GM18505 (cell line): ENCODE measurements around the gene GPA33.

Experiments used
- ATAC-seq: cut with Tn5 transposase; IDR thresholded peaks from one replicate; pipeline ENCODE4 v1.9.1; 2021; ENCODE audit not compliant: unreplicated experiment
- POLR2A ChIP-seq: IDR thresholded peaks from 4 replicates; pipeline ENCODE4 v1.6.1; 2011; ENCODE audit warnings: borderline replicate concordance; ENCODE audit not compliant: insufficient read depth, insufficient read length; ENCODE audit errors: extremely low read depth

The GPA33 gene

DNA sequence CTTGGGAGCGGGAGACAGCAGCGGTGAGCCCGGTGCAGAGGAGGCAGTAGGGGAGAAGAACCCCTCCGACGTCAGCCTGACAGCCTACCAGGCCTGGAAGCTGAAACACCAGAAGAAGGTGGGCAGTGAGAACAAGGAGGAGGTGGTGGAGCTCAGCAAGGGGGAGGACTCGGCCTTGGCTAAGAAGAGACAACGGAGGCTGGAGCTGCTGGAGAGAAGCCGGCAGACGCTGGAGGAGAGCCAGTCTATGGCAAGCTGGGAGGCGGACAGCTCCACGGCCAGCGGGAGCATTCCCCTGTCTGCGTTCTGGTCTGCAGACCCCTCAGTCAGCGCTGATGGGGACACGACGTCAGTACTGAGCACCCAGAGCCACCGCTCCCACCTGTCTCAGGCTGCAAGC, 36.6 kb upstream of the GPA33 start:
- TF ChIP-seq POLR2A, result no peak

DNA sequence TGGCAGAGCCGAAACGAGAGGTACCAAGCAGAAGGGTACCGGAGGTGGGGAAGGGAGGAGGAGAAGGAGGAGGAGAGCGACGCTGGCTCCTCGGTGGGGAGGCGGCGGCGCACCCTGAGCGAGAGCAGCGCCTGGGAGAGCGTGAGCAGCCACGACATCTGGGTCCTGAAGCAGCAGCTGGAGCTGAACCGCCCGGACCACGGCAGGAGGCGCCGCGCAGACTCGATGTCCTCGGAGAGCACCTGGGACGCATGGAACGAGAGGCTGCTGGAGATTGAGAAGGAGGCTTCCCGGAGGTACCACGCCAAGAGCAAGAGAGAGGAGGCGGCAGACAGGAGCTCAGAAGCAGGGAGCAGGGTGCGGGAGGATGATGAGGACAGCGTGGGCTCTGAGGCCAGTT, 36.1 kb upstream of the GPA33 start:
- no peak for TF ChIP-seq POLR2A
- ATAC-seq, result no peak

More for the DNA sequence above, 36.6 kb upstream of the GPA33 start:
- ATAC-seq, result no peak

DNA sequence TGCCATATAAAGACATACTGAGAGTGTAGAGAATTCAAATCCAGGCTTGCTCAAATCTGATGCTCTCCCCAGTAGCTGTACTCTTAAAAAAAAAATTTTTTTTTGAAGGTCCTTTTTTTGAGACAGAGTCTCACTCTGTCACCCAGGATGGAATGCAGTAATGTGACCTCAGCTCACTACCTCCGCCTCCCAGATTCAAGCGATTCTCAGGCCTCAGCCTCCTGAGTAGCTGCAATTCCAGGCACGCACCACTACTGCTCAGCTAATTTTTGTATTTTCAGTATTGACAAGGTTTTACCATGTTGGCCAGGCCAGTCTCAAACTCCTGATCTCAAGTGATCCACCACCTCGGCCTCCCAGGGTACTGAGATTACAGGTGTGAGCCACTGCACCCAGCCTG, 32.4 kb upstream of the GPA33 start:
- TF ChIP-seq POLR2A, result no peak
- ATAC-seq, result no peak

DNA sequence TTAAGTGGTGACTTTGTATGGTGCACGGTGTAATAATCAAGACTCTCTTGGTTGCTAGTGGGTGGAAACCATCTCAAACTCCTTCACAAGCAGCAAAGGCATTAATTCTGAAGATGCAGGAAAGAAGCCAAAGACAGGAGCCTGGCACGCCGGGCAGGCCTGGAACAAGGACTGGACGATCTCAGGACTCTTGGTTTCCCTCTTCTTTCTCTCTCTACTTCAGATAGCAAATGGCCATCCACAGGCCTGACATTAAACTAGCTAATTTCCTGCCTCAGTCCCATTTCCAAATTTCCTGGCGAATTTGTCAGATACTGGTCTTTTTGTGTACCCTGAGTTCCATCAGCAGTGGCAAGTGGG, 31.9 kb upstream of the GPA33 start:
- TF ChIP-seq POLR2A, result no peak
- no peak for ATAC-seq

DNA sequence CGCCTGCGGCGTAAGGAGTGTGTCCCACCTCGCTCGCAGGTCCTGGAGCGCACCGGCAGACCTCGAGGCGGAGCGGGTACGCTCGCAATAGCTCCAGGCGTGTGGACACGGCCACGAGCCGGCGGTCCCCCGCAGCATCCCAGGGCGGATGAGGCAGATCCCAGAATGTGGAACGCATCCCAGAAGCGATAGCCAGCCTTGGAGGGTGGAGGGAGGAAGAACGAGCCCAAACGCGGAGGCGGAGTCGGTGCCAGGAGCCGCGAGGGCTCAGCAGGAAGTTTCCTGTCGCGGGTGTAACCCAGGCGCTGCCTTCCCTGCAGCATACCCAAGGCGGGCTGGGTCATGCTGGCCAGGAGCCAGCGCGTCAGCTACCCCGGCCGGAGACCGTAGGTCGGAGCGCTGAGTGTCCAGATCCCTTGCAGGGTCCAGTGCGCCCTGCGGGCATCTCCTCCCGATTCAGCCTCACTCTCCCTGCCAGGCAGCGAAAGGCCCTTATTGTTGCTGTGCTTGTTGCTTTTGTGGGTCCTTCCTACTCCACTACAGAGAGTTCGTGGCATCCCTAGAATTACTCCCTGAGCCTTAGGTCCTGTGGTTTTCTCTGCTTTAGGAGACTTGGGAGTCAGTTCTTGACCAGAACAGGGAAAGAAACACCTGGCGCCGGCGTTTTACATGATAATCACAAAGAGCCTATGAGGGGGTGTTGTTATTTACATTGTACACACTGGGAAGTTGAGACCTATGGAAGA, 31.4 kb upstream of the GPA33 start:
- no peak for ATAC-seq
- no peak for TF ChIP-seq POLR2A

DNA sequence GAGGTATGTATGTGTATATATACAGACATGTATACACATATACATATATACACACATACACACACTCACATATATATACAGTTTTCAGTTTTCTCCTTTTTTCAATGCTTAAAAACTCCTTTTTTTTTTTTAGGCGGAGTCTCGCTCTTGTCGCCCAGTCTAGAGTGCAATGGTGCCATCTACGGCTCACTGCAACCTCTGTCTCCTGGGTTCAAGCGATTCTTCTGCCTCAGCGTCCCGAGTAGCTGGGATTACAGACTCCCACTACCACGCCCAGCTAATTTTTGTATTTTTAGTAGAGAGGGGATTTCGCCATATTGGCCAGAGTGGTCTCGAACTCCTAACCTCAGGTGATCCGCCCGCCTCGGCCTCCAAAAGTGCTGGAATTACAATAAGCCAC, 30.7 kb upstream of the GPA33 start:
- no peak for TF ChIP-seq POLR2A
- no peak for ATAC-seq

DNA sequence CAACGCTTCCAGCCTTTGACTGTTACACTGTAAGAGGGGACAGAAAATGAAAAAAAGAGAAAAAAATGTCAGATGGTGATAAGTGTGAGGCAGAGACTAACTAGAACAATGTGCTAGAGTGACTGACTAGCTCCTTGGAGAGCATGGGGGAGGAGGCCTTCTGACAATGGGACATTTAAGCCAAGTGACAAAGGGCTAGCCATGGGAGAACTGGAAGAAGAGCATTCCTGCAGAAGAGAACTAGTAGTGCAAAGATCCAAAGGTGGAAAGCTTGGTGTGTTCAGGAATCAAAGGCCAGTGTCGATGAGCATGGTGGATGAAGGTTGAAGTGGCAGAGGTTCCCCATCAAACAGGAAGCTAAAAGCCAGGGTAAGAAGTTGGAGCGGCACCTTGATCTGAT, 29.5 kb upstream of the GPA33 start:
- no peak for ATAC-seq
- TF ChIP-seq POLR2A, result no peak

DNA sequence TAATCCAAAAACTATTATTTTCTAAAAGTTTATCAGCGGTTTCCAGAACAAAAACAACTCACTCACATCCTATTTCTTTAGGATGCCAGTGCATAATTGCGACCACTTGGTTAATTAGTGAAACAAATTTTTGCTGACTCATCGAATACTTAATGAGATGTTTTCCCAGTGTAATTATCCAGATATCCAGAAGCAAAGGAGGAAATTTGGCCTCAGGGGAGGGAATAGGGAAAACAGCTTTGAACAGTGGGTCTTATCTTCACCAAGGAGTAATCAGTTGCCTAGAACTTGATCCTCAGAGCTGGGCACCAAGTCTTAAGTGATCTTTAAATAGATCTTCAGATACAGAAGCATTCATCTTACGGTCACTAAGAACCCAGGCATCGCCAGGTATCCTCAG, 28.0 kb upstream of the GPA33 start:
- no peak for TF ChIP-seq POLR2A
- ATAC-seq, result no peak

DNA sequence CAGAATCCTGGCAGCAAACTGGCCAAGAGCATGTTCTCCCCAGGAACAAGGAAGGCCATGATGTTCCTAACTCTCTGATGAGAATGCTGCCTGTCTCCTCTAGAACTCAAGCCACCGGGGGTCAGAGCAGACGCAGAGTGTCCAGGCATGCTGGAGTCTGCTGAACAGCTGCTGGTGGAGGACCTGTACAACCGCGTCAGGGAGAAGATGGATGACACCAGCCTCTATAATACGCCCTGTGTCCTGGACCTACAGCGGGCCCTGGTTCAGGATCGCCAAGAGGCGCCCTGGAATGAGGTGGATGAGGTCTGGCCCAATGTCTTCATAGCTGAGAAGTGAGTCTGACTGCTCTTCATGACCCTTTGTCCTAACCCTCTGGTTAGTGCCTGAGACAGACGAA, 27.0 kb upstream of the GPA33 start:
- no peak for TF ChIP-seq POLR2A
- ATAC-seq, result no peak

DNA sequence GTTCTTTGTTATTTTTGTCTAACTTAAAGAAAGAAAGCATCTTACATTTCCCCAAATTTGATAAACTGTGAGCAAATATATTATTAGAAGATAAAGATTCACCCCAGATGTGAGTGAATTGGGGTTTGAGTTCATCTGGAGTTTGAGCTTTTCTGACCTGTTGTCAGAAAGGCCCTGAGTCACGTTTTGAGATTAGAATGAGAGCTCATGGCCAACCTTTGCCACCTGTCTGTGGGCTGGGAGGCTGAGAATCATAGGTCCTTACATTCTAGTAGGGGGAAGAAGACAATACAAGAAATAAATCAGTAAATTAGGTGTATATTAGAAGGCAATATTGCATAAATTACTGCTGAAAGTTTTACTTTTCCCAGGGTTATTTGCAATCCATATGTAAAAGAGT, 26.0 kb upstream of the GPA33 start:
- no peak for TF ChIP-seq POLR2A
- no peak for ATAC-seq

DNA sequence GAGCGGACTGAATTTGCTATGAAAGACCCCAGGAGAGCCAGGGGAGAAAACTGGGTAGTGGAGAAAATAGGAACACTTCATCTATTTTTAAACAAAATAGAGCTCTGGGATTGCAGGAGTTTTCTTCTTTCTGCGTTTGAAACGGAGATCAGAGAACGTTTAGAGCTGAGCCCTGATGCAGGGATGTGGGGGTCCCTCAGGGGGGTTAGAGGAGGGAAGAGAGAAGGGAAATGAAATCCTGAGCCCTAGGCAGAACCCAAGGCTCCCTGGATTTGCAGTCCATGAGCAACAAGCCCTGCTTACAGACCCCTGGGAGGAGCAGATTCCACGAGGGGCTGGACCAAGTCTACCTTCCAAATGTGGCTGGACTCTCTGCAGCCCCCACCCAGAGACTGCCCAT, 25.5 kb upstream of the GPA33 start:
- no peak for ATAC-seq
- TF ChIP-seq POLR2A, result no peak

DNA sequence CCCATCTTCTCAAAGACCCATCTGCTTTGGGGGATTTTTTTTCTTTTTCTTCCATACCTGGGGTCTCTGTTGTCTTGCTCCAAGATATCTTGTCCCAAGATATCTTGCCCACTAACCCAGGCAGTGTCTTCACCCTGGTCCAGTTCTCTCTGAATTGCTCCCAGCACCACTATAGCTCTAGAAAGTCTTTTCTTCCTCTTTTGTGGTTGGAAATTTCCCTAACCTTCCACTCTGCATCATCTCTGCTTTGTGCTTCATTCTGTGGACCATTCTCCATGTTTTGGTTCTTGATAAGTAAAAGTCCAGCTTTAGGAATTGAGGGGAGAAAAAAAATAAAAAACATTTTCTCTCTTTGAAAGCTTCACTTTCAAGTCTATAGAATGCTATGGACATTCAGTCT, 24.5 kb upstream of the GPA33 start:
- ATAC-seq, result no peak
- TF ChIP-seq POLR2A, result no peak

DNA sequence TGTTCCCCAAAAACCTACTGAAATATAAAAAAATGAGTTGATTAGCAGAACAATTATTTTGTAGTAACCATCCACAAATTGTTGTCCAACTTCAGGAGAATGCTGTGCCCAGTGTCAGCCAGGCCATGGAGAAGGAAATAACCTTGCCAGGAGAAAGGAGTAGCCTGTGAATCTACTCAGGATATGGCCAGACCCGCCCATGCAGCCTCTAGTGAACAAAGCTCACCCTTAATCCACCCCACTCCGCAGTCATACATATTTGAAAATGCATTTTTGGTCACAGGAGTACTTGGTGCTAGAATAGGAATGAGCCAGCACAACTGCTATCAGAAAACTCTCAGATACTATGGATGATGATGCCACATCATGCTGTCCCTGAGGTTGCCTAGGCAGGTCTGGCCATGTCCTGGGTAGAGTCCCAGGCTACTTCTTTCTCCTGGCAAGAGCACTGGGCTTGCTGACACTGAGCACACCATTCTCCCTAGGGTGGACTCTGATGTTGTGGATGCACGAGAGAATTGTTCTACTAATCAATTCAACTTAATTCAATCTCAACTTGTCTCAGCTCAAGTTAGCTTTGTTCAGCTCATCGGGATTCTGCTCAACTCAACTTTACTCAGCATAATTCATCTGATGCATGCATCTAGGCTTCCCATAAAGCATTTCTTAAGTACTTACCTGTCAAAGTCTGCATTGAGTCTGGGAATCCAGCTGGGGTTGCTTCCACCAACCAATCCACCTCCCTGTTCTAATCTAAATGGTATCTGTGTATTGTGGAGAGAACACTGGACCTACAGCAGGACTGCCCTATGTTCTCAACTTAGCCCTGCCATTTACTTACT, 21.9 kb upstream of the GPA33 start:
- no peak for ATAC-seq
- no peak for TF ChIP-seq POLR2A

DNA sequence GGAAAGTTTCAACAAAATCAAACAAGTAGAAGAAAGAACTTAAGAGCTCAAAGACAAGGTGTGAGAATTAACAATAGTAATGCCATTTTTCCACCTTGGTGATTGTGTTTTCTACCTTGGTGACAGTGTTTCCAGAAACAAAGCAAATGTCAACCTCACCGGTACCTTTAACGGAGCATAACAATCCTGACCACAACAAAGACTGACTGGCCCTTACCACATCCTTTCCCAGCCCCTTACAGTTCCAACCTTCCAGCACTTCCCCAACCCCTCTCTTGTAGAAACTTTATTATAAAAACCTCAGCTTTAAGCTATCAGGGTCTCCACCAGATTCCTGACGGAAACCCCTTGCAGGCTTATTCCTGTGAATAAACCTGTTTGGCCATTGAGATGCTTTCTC, 20.4 kb upstream of the GPA33 start:
- TF ChIP-seq POLR2A, result no peak
- ATAC-seq, result no peak
